GM19372 (cell line): ENCODE results near the gene NOVA1.

ENCODE experiments used
- ATAC-seq: cut with Tn5 transposase; IDR thresholded peaks from one replicate; pipeline ENCODE4 v1.9.1; 2021; ENCODE audit warnings: mild to moderate bottlenecking, low read depth, moderate library complexity; ENCODE audit not compliant: unreplicated experiment

The NOVA1 gene

GRCh38 chr14:26594148-26594547, 3.7 kb downstream of the NOVA1 start:
- ATAC-seq = no peak

GRCh38 chr14:26593357-26593756, 4.5 kb downstream of the NOVA1 start:
- no peak for ATAC-seq

- no peak for ATAC-seq
Measured at GRCh38 chr14:26589925-26590324, 7.9 kb downstream of the NOVA1 start.

- no peak for ATAC-seq
Measured at GRCh38 chr14:26577711-26578110, 20.1 kb downstream of the NOVA1 start.

- no peak for ATAC-seq
Measured at GRCh38 chr14:26554069-26554772, 43.6 kb downstream of the NOVA1 start.

- ATAC-seq = no peak
Measured at GRCh38 chr14:26549571-26549970, 48.3 kb downstream of the NOVA1 start.

- ATAC-seq = no peak
Measured at GRCh38 chr14:26548406-26548805, 49.4 kb downstream of the NOVA1 start.

- no peak for ATAC-seq
Measured at GRCh38 chr14:26538176-26538575, 59.7 kb downstream of the NOVA1 start.

GRCh38 chr14:26531894-26532293, 65.9 kb downstream of the NOVA1 start:
- no peak for ATAC-seq

- no peak for ATAC-seq
Measured at GRCh38 chr14:26528415-26529182, 69.2 kb downstream of the NOVA1 start.

- no peak for ATAC-seq
Measured at GRCh38 chr14:26527095-26527494, 70.7 kb downstream of the NOVA1 start.

- ATAC-seq = no peak
Measured at GRCh38 chr14:26526137-26526536, 71.7 kb downstream of the NOVA1 start.

- ATAC-seq = no peak
Measured at GRCh38 chr14:26525085-26525484, 72.7 kb downstream of the NOVA1 start.

GRCh38 chr14:26522967-26523366, 74.9 kb downstream of the NOVA1 start:
- ATAC-seq = no peak

GRCh38 chr14:26517771-26518170, 80.1 kb downstream of the NOVA1 start:
- ATAC-seq = no peak

- ATAC-seq = no peak
Measured at GRCh38 chr14:26500028-26500427, 97.8 kb downstream of the NOVA1 start.

GRCh38 chr14:26499546-26499945, 98.3 kb downstream of the NOVA1 start:
- no peak for ATAC-seq

GRCh38 chr14:26486922-26487321, 110.9 kb downstream of the NOVA1 start:
- ATAC-seq = no peak

- ATAC-seq = no peak
Measured at GRCh38 chr14:26484562-26484961, 113.3 kb downstream of the NOVA1 start.

GRCh38 chr14:26478967-26479366, 118.9 kb downstream of the NOVA1 start:
- ATAC-seq = no peak

- no peak for ATAC-seq
Measured at GRCh38 chr14:26466862-26467261, 131.0 kb downstream of the NOVA1 start.

- no peak for ATAC-seq
Measured at GRCh38 chr14:26463136-26463535, 134.7 kb downstream of the NOVA1 start.
